HCT116 (cell line): ENCODE results near the gene JAK2. TPM values are rescaled to one million over a fixed set of nuclear protein-coding genes. Genes with fewer than 3 reads are reported as not detected.

Experiments used
- ATAC-seq: fragments of 200-7000 bp; cut with Tn5 transposase; 2 replicates; pipeline ENCODE4 v1.9.1; 2020; ENCODE audit warnings: mild to moderate bottlenecking, moderate library complexity
- BruUV-seq: library from RNA; stranded (reverse); fragments of 400-500 nt; replicated peaks from 2 replicates; lab custom pipeline; 2021; lab: Mats Ljungman, UMichigan
- CTCF ChIA-PET: fragments of 300-600 bp; sonication (Branson Sonifier 250); formaldehyde crosslinking; loops from one replicate; lab custom pipeline; 2021; ENCODE audit warnings: antibody characterized with exemption; lab: Charles Lee
- POLR2A ChIA-PET: fragments of 300-600, 350-600 bp; sonication (Branson Sonifier 250); formaldehyde crosslinking; loops from one replicate; lab custom pipeline; 2021; ENCODE audit warnings: antibody characterized with exemption; lab: Charles Lee
- RAD21 ChIA-PET, 2 experiments: fragments of 300-600 bp; sonication (Branson Sonifier 250); formaldehyde crosslinking; loops; one replicate each; lab custom pipeline; 2023; ENCODE audit warnings: low total read pairs in 2 of 2; ENCODE audit not compliant: uncharacterized antibody in 2 of 2, unreplicated experiment in 2 of 2, low non-redundant PET in 1 of 2; lab: Charles Lee
- DNase-seq: peaks from one replicate; pipeline ENCODE4 v3.0.0-alpha.2; 2010; ENCODE audit warnings: low read depth, low spot score
- H2AFZ ChIP-seq: fragments of 200-600 bp; shearing (Covaris generic), sonication (generic); 2 replicates; pipeline ENCODE4 v1.6.1; 2017; ENCODE audit warnings: low read depth, mixed run types, mixed read lengths, antibody characterized with exemption, low read length; ENCODE audit not compliant: poor library complexity, severe bottlenecking
- H3K27ac ChIP-seq: 2 replicates; pipeline ENCODE4 v1.5.1; 2012; ENCODE audit warnings: low read depth, low read length
- H3K27me3 ChIP-seq: fragments of 200-600 bp; sonication (generic); 2 replicates; pipeline ENCODE4 v1.6.1; 2016; ENCODE audit warnings: mixed run types, low read length, mixed read lengths; ENCODE audit not compliant: insufficient read depth
- H3K36me3 ChIP-seq, 2 experiments: fragments of 200-500 bp in 1 of 2; fragments of 200-600 bp in 1 of 2; sonication (Bioruptor generic) in 1 of 2; sonication (generic) in 1 of 2; 2 replicates each; pipeline versions ENCODE4 v1.5.1 to v1.6.1; 2014 to 2016; ENCODE audit warnings: low read length in 2 of 2, inconsistent platforms in 1 of 2, mixed read lengths in 1 of 2, mixed run types in 1 of 2; ENCODE audit not compliant: insufficient read depth in 2 of 2, control insufficient read depth in 1 of 2
- H3K4me1 ChIP-seq, 2 experiments: fragments of 200-600 bp in 1 of 2; sonication (generic) in 1 of 2; 2 replicates each; pipeline versions ENCODE4 v1.5.1 to v1.6.1; 2012 to 2017; ENCODE audit warnings: low read length in 2 of 2, inconsistent platforms in 1 of 2, mild to moderate bottlenecking in 1 of 2, mixed read lengths in 1 of 2, mixed run types in 1 of 2, moderate library complexity in 1 of 2; ENCODE audit not compliant: insufficient read depth in 2 of 2, control insufficient read depth in 1 of 2
- H3K4me2 ChIP-seq: fragments of 200-600 bp; sonication (generic); 2 replicates; pipeline ENCODE4 v1.6.1; 2017; ENCODE audit warnings: mixed run types, low read length, mixed read lengths
- H3K4me3 ChIP-seq, 2 experiments: fragments of 200-600 bp in 1 of 2; sonication (generic) in 1 of 2; replicated peaks in 1 of 2; 2 replicates each; pipeline ENCODE4 v1.5.1; 2011 to 2016; ENCODE audit warnings: low read length in 2 of 2, control low read depth in 1 of 2, low read depth in 1 of 2, mild to moderate bottlenecking in 1 of 2, mixed read lengths in 1 of 2, mixed run types in 1 of 2
- H3K79me2 ChIP-seq: fragments of 200-600 bp; sonication (generic); 2 replicates; pipeline ENCODE4 v1.6.1; 2017; ENCODE audit warnings: mild to moderate bottlenecking, mixed run types, low read length, moderate library complexity, mixed read lengths; ENCODE audit not compliant: insufficient read depth
- H3K9ac ChIP-seq: fragments of 200-600 bp; sonication (generic); 2 replicates; pipeline ENCODE4 v1.6.1; 2016; ENCODE audit warnings: low read length, mixed read lengths
- H3K9me2 ChIP-seq: fragments of 200-600 bp; sonication (generic), shearing (Covaris generic); 2 replicates; pipeline ENCODE4 v1.6.1; 2017; ENCODE audit warnings: mixed run types, mild to moderate bottlenecking, moderate library complexity; ENCODE audit not compliant: insufficient read depth
- H3K9me3 ChIP-seq, 2 experiments: fragments of 200-500 bp in 1 of 2; fragments of 200-600 bp in 1 of 2; sonication (Bioruptor generic) in 1 of 2; sonication (generic) in 1 of 2; 2 replicates each; pipeline ENCODE4 v1.6.1; 2014 to 2017; ENCODE audit warnings: low read length in 2 of 2, mixed read lengths in 2 of 2, inconsistent platforms in 1 of 2, low read depth in 1 of 2, mild to moderate bottlenecking in 1 of 2, mixed run types in 1 of 2, moderate library complexity in 1 of 2; ENCODE audit not compliant: control insufficient read depth in 1 of 2, insufficient read depth in 1 of 2
- H4K20me1 ChIP-seq: fragments of 200-600 bp; sonication (generic), shearing (Covaris generic); 2 replicates; pipeline ENCODE4 v1.6.1; 2017; ENCODE audit warnings: mixed run types, mild to moderate bottlenecking, moderate library complexity; ENCODE audit not compliant: insufficient read depth
- CBX3 ChIP-seq: IDR thresholded peaks from 2 replicates; pipeline ENCODE4 v1.6.1; 2012; ENCODE audit warnings: low read depth
- FOSL1 ChIP-seq: IDR thresholded peaks from 2 replicates; pipeline ENCODE4 v1.6.1; 2012; ENCODE audit warnings: low read depth
- JUND ChIP-seq: IDR thresholded peaks from 2 replicates; pipeline ENCODE4 v1.6.1; 2012
- REST ChIP-seq: IDR thresholded peaks from 2 replicates; pipeline ENCODE4 v1.6.1; 2012; ENCODE audit warnings: low read depth
- SIN3A ChIP-seq: IDR thresholded peaks from 2 replicates; pipeline ENCODE4 v1.6.1; 2012; ENCODE audit warnings: low read depth
- TCF7L2 ChIP-seq: IDR thresholded peaks from 2 replicates; pipeline ENCODE4 v1.7.0; 2011; ENCODE audit warnings: borderline replicate concordance, inconsistent platforms; ENCODE audit not compliant: insufficient read depth, insufficient read length; ENCODE audit errors: extremely low read depth
- ZBTB33 ChIP-seq: IDR thresholded peaks from 2 replicates; pipeline ENCODE4 v1.6.1; 2011; ENCODE audit warnings: mild to moderate bottlenecking, low read length, moderate library complexity; ENCODE audit not compliant: insufficient replicate concordance; ENCODE audit errors: extremely low read depth
- intact Hi-C: fragments of 100-400 bp; cut with micrococcal nuclease; formaldehyde crosslinking; loops from 2 replicates; pipeline ENCODE4 v1.10.0; 2022
- total RNA-seq: library from RNA; stranded (reverse); gene quantifications from one replicate; pipeline ENCODE4 v1.2.1, GENCODE V29; 2021; ENCODE audit not compliant: unreplicated experiment

The JAK2 gene
- total RNA-seq, 1 experiment from 2014 or later: 4.6 TPM

- TF ChIP-seq SIN3A: no peak
- no peak for TF ChIP-seq TCF7L2
- no peak for TF ChIP-seq CBX3
- no peak for TF ChIP-seq ZBTB33
- TF ChIP-seq JUND: no peak
- no peak for TF ChIP-seq FOSL1
- no peak for TF ChIP-seq REST
- Histone ChIP-seq H2AFZ (no peak overlapping the region), H3K79me2 (no peaks in the 10 kb centered on the region), H3K9ac (no peak overlapping the region), H4K20me1 (no peaks in the 10 kb centered on the region), H3K4me2 (no peak overlapping the region), H3K36me3 (no peaks in the 10 kb centered on the region), H3K9me2 (no peaks in the 10 kb centered on the region), H3K9me3 (peaks cover 0 to 1% of the 10 kb centered on the region in 2 experiments; a peak in 1 of 4 replicates), H3K4me3 (no peak overlapping the region), H3K27me3 (no peaks in the 10 kb centered on the region), H3K4me1 (no peaks in the 10 kb centered on the region), H3K27ac (no peak overlapping the region)
- DNase-seq (no peak), ATAC-seq (no peak)
- ChIA-PET POLR2A (no interaction called here), CTCF (no interaction called here), RAD21 (no interaction called here)
- intact Hi-C loops: no loop called here
- no TSS peak for BruUV-seq
Observed at GRCh38 chr9:5013374-5013773, 28.3 kb downstream of the JAK2 start.
